WTC11 (cell line): ENCODE data around the gene CHST15.

Experiments used
- ATF2 ChIP-seq: sonication (generic); formaldehyde crosslinking; IDR thresholded peaks from 2 replicates; pipeline ENCODE4 v1.8.1; 2022; ENCODE audit warnings: low read depth, missing genetic modification reagents, borderline replicate concordance
- CTCF ChIP-seq: fragments of 200-600 bp; IDR thresholded peaks from 2 replicates; pipeline ENCODE4 v1.8.0; 2022; ENCODE audit warnings: antibody characterized with exemption
- ESRRA ChIP-seq: sonication (generic); formaldehyde crosslinking; IDR thresholded peaks from 2 replicates; pipeline ENCODE4 v1.8.1; 2022; ENCODE audit warnings: mild to moderate bottlenecking, missing genetic modification reagents, borderline replicate concordance
- FOXJ3 ChIP-seq: sonication (generic); formaldehyde crosslinking; IDR thresholded peaks from 2 replicates; pipeline ENCODE4 v1.9.0; 2021; ENCODE audit warnings: missing genetic modification reagents, mild to moderate bottlenecking, borderline replicate concordance
- GABPB1 ChIP-seq: sonication (generic); formaldehyde crosslinking; IDR thresholded peaks from 2 replicates; pipeline ENCODE4 v1.8.1; 2023; ENCODE audit warnings: mild to moderate bottlenecking, missing genetic modification reagents
- MAX ChIP-seq: sonication (generic); formaldehyde crosslinking; IDR thresholded peaks from 2 replicates; pipeline ENCODE4 v1.8.0; 2022; ENCODE audit warnings: mild to moderate bottlenecking, missing genetic modification reagents
- MLX ChIP-seq: sonication (generic); formaldehyde crosslinking; IDR thresholded peaks from 2 replicates; pipeline ENCODE4 v1.8.1; 2023; ENCODE audit warnings: mild to moderate bottlenecking, missing genetic modification reagents, moderate library complexity
- TCF7 ChIP-seq: sonication (generic); formaldehyde crosslinking; IDR thresholded peaks from 2 replicates; pipeline ENCODE4 v1.8.0; 2022; ENCODE audit warnings: mild to moderate bottlenecking, low read depth, missing genetic modification reagents, moderate library complexity
- TEAD4 ChIP-seq: sonication (generic); formaldehyde crosslinking; IDR thresholded peaks from 2 replicates; pipeline ENCODE4 v1.8.0; 2022; ENCODE audit warnings: mild to moderate bottlenecking, missing genetic modification reagents
- USF1 ChIP-seq: sonication (generic); formaldehyde crosslinking; IDR thresholded peaks from 2 replicates; pipeline ENCODE4 v1.8.0; 2022; ENCODE audit warnings: mild to moderate bottlenecking, missing genetic modification reagents
- ZNF121 ChIP-seq: sonication (generic); formaldehyde crosslinking; IDR thresholded peaks from 2 replicates; pipeline ENCODE4 v1.8.0; 2023; ENCODE audit warnings: missing genetic modification reagents

GRCh38 chr10:124068929-124069328 is 24.5 kb downstream of the CHST15 start:
- TF ChIP-seq CTCF (no peak), TCF7 (no peak), MLX (CRISPR knock-in tag) (no peak), MAX (no peak), GABPB1 (no peak), ATF2 (CRISPR knock-in tag) (no peak), USF1 (CRISPR knock-in tag) (no peak), TEAD4 (CRISPR knock-in tag) (no peak), ZNF121 (no peak), ESRRA (CRISPR knock-in tag) (no peak), FOXJ3 (CRISPR knock-in tag) (no peak)
